Activated naive CD8-positive, alpha-beta T cell (primary cell): ENCODE results near the gene SLC39A3.
A peak's percentile ranks its signal among the peaks of the same experiment; 100 is the strongest.

Experiments used
- H3K27ac Mint-ChIP-seq: one replicate; pipeline ENCODE4 v1.8.0; 2021; ENCODE audit warnings: mixed read lengths
- H3K27me3 Mint-ChIP-seq: one replicate; pipeline ENCODE4 v1.8.0; 2021; ENCODE audit warnings: mixed read lengths
- H3K36me3 Mint-ChIP-seq: one replicate; pipeline ENCODE4 v1.8.0; 2021; ENCODE audit warnings: mixed read lengths
- H3K4me1 Mint-ChIP-seq: one replicate; pipeline ENCODE4 v1.8.0; 2021; ENCODE audit warnings: low read depth, mixed read lengths
- H3K4me3 Mint-ChIP-seq: one replicate; pipeline ENCODE4 v1.8.0; 2021; ENCODE audit warnings: mild to moderate bottlenecking, mixed read lengths
- H3K9me3 Mint-ChIP-seq: one replicate; pipeline ENCODE4 v1.8.0; 2021; ENCODE audit warnings: low read depth, mixed read lengths

Gene SLC39A3

DNA sequence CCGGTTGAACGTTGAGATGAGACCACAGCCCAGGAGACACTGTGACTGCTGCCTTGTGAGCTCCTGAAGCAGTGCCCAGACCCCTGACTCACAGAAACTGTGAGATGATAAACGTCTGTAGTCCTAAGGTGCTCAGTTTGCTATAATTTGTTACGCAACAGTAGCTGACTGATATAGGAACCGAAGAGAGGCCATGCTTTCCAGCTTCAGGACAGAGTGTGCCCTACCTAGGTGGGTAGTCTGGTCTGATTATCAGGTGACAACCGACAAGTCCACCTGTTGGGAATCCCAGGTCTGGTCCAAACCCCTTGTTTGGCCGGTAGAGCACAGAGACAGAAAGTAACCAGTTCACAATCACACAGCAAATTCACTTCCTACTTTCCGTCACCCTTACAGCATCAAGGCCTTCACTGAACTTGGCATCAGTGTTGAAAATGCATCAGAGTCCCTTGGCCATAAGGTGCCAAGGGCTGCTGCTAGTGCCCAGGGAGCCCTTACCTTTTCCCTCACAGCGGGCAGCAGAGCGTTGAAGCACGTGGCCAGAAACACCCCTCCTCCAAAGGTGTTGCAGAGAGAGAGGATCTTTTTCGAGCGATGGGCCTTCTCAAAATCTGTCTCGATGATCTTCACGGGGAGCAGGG lies 3.1 kb downstream of the SLC39A3 start:
- peaks cover 22% of the 10 kb centered on the region for H3K4me1 Mint-ChIP-seq

DNA sequence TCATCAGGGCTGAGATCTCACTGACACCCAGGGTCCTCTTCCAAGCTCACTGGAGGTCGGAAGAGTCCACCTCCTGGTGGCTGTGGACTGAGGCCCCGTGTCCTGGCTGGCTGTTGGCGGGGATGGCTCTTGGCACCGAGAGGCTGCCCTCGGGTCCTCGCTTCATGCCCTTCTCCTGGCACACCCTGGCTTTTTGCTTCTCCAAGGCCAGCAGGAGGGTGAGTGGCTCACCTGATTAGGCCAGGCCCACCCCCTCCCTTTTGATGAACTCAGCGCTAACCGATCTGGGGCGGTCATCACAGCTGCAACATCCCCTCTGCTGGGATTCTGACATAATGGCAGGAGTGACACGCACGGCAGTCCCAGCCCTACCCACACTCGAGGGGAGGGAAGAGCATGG lies 4.4 kb downstream of the SLC39A3 start:
- H3K4me3 Mint-ChIP-seq: no peak overlapping the region
- H3K36me3 Mint-ChIP-seq: peaks cover 10% of the 10 kb centered on the region
- no peaks in the 10 kb centered on the region for H3K9me3 Mint-ChIP-seq
- peaks cover 22% of the 10 kb centered on the region for H3K4me1 Mint-ChIP-seq
- peaks cover 3% of the 10 kb centered on the region for H3K27me3 Mint-ChIP-seq
- no peak overlapping the region for H3K27ac Mint-ChIP-seq

More for the DNA sequence above, 3.1 kb downstream of the SLC39A3 start:
- Mint-ChIP-seq H3K9me3 (no peaks in the 10 kb centered on the region), H3K4me3 (peak overlapping the region; percentile 13), H3K27me3 (peaks cover 3% of the 10 kb centered on the region), H3K27ac (peak overlapping the region; percentile 23), H3K36me3 (peaks cover 10% of the 10 kb centered on the region)

DNA sequence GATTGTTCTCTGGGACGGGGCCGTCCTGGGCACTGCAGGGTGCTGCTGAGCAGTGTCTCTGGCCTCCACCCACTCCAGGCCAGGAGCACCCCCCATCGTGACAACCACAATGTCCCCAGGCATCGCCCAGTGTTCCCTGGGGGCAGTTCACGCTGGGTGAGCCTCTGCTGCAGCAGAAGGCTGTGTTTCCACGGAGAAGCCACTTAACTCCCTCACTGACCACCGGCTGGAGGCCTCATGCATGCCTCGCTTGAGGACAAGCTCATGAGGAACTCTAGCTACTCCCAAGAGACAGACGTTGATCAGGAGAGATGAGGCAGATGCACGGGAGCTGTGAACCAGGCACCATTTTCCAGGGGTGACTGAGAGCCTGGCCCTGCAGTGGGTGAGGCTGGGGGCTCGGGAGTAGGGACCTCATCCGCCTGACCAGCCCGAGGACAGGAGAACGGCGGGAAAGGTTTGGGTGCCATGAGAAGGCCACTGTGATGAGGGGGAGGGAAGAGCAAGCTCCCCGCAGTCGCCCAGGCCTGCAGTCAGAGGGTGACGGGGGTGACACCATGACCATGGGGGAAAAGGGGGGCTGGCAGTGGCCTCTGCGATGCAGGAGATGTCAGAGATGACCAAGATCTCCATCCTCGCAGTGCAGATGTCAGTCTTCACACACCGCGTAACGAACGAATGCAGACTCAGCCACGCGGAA lies 5.1 kb downstream of the SLC39A3 start:
- Mint-ChIP-seq H3K9me3 (no peaks in the 10 kb centered on the region), H3K4me1 (peaks cover 19% of the 10 kb centered on the region), H3K27ac (no peak overlapping the region), H3K36me3 (peaks cover 10% of the 10 kb centered on the region), H3K4me3 (no peak overlapping the region), H3K27me3 (no peaks in the 10 kb centered on the region)

DNA sequence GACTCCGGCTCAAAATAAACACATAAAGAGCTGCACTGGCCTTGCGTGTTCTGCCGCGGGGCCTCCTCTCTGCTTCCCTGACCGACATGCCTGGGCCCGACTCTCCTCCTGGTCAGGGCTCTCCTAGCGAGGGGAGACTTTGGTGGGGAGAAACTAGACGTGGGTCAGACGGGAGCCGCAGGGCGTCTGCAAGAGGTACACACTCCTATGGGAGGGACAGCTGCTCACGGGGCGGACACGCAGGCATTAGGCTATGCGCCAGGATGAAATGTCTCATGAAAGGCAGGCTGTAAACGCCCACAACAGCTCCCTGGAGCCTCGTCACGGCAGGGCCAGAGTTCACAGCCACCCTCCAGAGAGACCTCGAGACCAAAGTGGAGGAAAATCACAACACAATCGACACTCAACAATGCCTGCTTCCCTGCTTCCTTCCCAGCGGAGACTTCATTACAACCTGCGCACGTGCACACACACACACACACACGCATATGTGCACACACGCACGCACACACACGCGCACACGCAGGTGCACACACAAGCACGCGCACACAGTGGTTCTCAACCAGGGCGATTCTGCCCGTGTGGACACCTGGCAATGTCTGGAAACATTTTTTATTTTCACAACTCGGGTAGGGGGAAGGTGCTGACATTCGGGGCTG lies 5.8 kb downstream of the SLC39A3 start:
- no peaks in the 10 kb centered on the region for H3K9me3 Mint-ChIP-seq
- H3K4me1 Mint-ChIP-seq: peaks cover 15% of the 10 kb centered on the region
- H3K36me3 Mint-ChIP-seq: peaks cover 10% of the 10 kb centered on the region
- no peak overlapping the region for H3K4me3 Mint-ChIP-seq
- H3K27me3 Mint-ChIP-seq: no peaks in the 10 kb centered on the region
- no peak overlapping the region for H3K27ac Mint-ChIP-seq

DNA sequence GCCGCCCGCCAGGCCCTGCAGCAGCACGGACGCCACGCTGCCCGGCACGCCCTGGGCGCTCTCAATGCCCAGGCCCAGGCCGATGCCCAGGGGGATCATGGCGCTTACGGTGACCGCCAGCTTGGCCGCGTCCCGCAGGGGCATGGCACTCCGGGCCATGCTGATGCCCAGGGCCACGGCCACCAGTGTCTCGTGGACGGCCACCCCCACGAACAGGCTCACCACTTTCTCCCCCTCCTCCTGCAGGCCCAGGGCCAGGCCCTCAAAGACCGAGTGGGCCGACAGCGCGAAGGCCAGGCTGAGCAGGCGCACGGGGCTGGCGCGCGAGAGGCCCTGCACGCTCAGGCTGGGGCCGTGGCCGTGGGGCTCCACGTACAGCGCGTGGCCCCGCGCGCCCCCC lies 6.9 kb downstream of the SLC39A3 start:
- peaks cover 10% of the 10 kb centered on the region for H3K36me3 Mint-ChIP-seq
- H3K9me3 Mint-ChIP-seq: no peaks in the 10 kb centered on the region
- no peak overlapping the region for H3K4me3 Mint-ChIP-seq
- peaks cover 9% of the 10 kb centered on the region for H3K4me1 Mint-ChIP-seq
- H3K27me3 Mint-ChIP-seq: no peaks in the 10 kb centered on the region
- no peak overlapping the region for H3K27ac Mint-ChIP-seq

DNA sequence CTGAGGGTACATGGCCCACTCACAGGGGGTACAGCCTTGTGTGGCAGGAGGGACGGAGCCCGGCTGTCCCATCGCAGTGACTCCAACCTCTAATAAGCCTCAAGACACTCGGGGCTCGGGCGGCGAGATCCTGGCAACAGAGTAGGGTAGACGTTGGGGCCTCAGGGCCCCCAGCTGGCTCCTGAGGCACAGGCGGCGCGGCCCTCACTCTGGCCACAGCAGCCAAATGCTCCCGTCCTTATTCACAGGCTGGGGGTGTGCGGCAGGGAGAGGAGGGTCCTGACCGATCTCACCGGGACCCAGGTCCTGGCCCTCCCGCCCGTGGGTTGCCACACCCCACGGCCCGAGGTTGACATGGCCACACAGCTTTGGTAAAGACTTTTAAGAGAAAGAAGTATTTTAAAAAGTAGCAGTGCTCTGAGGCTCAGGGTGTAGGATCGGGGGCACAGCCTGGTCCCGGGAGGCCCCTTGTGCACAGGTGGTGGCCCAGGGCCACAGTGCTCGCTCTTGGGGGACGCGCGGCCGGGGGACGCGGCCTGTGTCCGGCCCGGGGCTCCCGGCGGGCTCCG lies 7.6 kb downstream of the SLC39A3 start:
- Mint-ChIP-seq H3K27me3 (no peaks in the 10 kb centered on the region), H3K27ac (no peak overlapping the region), H3K9me3 (no peaks in the 10 kb centered on the region), H3K4me3 (no peak overlapping the region), H3K36me3 (peaks cover 10% of the 10 kb centered on the region), H3K4me1 (peaks cover 9% of the 10 kb centered on the region)

DNA sequence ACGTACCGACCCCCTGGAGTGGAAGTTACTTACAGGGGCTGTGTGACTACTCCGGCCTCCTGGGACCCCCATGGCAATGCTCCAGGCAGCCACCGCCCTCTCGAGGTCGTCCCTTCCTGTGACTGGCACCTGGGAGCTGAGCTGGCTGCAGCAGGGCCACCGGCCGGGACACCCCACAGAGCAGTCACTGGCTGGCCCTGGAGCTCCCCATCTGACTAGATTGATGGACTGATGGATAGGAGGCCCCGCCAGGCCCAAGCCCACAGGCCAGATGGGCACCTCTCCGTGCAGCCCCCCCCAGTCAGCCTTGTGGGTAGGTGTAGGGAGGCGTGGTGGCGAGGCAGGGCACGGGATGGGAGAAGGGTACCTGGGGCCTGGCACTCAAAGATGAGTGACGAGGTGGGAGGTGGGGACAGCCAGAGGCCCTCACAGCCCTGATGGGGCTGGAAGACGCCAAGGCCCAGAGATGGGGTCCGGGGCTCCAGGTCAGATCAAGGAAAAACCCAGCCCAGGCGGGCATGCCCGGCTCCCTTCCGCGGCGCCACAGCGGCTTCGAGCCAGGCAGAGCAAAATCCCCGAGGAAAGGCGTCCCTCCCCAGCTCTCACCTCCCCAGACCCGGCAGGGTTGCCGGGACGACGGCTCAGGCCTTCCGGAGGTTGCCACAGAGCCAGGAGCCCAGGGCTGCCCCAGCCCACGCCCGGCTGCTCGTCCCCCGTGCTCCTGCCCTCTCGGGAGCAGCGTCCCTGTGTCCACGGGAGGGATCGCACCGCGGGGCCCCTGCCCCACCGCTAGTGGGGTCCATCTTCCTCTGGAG lies 8.4 kb downstream of the SLC39A3 start:
- H3K4me1 Mint-ChIP-seq: peaks cover 1% of the 10 kb centered on the region
- H3K27me3 Mint-ChIP-seq: no peaks in the 10 kb centered on the region
- H3K27ac Mint-ChIP-seq: no peak overlapping the region
- peaks cover 5% of the 10 kb centered on the region for H3K36me3 Mint-ChIP-seq
- no peak overlapping the region for H3K4me3 Mint-ChIP-seq
- no peaks in the 10 kb centered on the region for H3K9me3 Mint-ChIP-seq

DNA sequence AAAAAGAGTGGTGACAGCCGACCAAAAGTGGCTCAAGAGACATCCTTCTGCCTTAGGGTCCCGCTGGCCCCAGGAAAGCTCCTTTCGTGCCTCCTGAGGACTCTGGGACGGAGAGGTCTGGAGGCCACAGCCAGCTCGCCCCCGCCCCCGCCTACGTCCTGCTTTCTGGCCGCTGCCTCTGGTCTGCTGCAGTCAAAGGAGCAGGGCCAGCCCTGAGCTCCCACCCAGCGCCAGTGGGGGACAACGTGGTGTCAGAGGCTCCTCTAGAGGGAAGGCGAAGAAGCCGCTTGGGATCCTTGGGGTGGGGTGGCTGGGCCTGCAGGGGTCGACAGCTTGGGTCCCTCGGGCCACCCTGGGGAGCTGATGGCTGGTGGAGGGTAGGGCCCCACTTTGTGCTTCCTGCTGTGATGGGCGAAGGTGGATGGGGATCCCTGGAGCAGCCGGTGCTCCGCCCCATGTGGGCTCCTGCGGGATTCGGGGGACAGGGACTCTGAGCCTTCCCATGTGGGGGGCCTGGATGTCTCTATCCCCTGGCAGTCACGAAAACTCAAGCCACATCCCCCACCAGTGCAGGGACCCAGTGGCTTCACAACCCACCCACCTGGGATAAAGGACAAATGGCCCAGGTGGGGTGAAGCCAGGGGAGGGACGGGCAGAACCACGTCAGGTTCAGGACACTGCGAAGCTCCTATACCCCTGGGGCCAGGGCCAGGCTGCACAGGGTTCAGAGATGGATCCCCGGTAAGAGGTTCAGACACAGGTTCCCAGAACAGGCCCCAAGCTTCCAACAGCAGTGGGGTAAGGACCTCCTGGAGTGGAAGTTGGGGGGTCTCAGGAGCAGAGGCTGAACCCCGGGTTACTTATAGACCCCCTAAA lies 9.6 kb downstream of the SLC39A3 start:
- Mint-ChIP-seq H3K4me3 (no peak overlapping the region), H3K9me3 (no peaks in the 10 kb centered on the region), H3K27me3 (no peaks in the 10 kb centered on the region), H3K4me1 (peaks cover 1% of the 10 kb centered on the region), H3K36me3 (peaks cover 4% of the 10 kb centered on the region), H3K27ac (no peak overlapping the region)

DNA sequence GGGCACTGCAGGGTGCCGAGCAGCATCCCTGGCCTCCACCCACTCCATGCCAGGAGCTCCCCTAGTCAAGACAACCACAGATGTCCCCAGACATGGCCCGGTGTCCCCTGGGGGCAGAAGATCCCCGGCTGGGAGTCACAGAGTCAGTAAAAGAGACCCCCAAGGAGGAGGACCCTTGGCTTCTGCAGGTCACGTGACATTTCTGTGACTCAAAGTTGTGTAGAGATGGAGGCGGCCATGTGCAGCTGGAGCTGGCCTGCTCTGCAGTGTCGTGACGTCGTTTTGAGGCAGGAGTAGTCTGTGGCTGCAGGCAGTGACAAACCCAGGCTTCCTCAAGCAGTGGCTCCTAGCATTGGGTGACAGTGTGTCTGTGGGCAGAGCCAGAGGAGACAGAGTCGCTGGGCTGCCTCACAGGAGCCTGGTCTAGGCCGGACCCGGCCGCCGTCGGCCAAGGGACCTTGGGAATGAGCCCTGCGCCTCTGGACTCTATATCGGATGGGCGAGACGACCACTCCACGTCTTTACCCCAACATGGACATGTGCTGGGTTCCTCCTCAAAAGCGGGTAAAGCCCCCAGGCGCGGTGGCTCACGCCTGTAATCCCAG lies 10.9 kb downstream of the SLC39A3 start:
- H3K4me1 Mint-ChIP-seq: no peaks in the 10 kb centered on the region
- H3K27ac Mint-ChIP-seq: no peak overlapping the region
- no peak overlapping the region for H3K4me3 Mint-ChIP-seq
- H3K27me3 Mint-ChIP-seq: peaks cover 2% of the 10 kb centered on the region
- H3K9me3 Mint-ChIP-seq: no peaks in the 10 kb centered on the region
- H3K36me3 Mint-ChIP-seq: peaks cover under 1% of the 10 kb centered on the region

DNA sequence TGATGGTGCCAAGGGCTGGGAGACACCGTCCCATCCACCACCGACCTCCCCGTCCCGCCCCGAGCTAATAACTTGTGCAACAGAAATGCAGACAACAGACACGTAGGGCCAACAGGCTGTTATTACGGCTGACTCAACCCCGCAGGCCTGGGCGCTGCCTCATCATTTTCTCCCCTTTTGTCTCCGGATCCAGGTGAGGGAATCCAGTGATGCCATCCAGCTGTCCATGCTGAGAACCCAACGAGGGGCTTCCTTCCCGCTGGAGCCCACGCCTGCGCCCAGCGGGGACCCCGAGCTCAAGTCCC lies 12.2 kb downstream of the SLC39A3 start:
- Mint-ChIP-seq H3K27me3 (peaks cover 2% of the 10 kb centered on the region), H3K4me1 (no peaks in the 10 kb centered on the region), H3K4me3 (no peak overlapping the region), H3K9me3 (no peaks in the 10 kb centered on the region), H3K36me3 (no peaks in the 10 kb centered on the region), H3K27ac (no peak overlapping the region)

DNA sequence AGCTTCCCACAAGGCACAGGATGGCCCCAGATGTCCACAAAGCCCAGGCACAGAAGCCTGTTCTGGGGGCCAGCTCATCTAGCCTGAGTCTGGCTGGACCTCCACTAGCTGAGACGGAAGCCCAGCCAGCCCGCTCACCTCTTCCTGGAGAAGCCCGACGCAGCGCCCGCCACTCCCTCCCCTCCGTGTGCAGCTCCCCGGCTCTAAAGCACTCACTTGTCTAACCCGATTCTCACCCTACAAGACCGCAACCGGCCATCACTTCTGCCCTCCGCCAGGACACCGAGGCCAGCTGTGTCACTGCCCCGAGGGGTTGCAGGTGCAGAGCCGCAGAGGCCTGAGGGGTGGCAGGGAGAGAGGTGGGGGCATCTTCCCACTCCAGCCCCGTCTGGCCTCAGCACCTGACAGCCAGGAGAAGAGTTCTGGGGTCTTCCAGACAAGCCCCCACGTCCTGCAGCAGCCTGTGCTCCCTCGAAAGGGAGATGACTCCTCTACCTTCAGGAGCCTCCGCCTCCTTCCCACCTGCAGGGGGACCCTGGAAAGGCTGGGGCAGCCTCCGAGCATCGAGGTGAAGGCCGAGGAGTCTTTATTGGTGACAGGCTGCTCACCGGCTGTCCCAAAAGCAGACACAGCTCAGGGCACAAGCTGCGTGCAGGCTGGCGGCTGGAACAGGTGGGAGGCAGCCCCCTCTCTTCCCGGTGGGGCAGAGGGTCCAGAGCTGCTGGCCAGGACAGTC lies 12.7 kb downstream of the SLC39A3 start:
- Mint-ChIP-seq H3K36me3 (no peaks in the 10 kb centered on the region), H3K27ac (no peak overlapping the region), H3K27me3 (peaks cover 2% of the 10 kb centered on the region), H3K4me1 (no peaks in the 10 kb centered on the region), H3K9me3 (no peaks in the 10 kb centered on the region), H3K4me3 (no peak overlapping the region)

DNA sequence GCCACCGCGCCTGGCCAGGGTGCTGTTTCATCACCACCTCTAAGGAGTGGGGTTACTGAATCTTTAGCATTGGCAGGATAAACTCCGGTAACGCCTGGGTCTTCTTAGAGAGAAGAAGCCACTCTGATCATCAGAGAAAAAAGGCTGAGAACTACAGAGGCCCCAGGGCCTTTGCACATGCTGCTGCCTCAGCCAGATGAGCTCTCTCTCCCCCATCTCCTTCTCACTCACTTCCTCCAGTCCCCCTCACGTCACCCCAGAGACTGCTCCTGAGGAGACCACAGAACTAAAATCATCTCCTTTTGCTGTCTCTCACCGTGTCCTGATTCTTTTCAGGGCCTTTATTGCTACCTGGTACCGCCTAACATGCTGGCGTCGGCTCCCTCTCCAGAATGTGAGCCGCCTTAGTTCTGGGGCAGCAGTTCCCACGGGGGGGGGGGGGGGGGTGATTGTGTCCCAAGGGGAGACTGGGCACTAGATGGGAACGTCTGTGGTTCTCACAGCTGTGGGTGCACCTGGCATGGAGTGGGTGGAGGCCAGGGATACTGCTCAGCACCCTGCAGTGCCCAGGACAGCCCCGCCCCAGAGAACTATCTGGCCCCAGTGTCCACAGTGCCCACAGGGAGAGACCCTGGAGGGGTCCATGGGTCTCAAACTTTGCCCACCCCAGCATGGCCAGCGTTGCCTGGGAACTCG lies 13.5 kb downstream of the SLC39A3 start:
- peaks cover 2% of the 10 kb centered on the region for H3K27me3 Mint-ChIP-seq

DNA sequence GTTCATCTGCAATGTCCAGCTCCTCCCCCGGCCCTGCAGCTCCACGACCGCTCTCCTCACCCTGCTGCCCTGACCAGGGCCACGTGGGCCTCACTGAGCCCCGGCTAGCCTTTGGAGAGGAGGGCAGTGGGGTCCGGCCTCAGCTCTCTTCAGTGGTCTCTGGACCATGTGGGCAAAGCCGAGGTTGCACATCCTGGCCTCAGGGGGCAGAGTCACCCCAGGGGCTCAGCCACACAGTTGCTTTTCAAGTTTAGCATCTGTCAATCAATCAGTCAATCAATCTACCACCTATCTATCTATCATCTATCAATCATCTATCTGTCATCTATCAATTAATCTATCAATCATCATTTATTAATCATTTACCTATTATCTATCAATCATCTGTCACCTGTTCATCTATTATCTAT lies 15.7 kb downstream of the SLC39A3 start:
- H3K4me1 Mint-ChIP-seq: peaks cover 3% of the 10 kb centered on the region
- no peaks in the 10 kb centered on the region for H3K9me3 Mint-ChIP-seq
- H3K4me3 Mint-ChIP-seq: no peak overlapping the region
- no peak overlapping the region for H3K27ac Mint-ChIP-seq
- peaks cover 5% of the 10 kb centered on the region for H3K27me3 Mint-ChIP-seq
- H3K36me3 Mint-ChIP-seq: no peaks in the 10 kb centered on the region

More for the DNA sequence above, 13.5 kb downstream of the SLC39A3 start:
- Mint-ChIP-seq H3K36me3 (no peaks in the 10 kb centered on the region), H3K9me3 (no peaks in the 10 kb centered on the region), H3K4me1 (no peaks in the 10 kb centered on the region), H3K4me3 (no peak overlapping the region), H3K27ac (no peak overlapping the region)
